GM21423 (cell line): ENCODE results near the gene PNPLA2.
A peak's percentile ranks its signal among the peaks of the same experiment; 100 is the strongest.

Experiments
- ATAC-seq: cut with Tn5 transposase; IDR thresholded peaks from one replicate; pipeline ENCODE4 v1.9.1; 2021; ENCODE audit warnings: mild to moderate bottlenecking, moderate library complexity; ENCODE audit not compliant: unreplicated experiment

The PNPLA2 gene

DNA sequence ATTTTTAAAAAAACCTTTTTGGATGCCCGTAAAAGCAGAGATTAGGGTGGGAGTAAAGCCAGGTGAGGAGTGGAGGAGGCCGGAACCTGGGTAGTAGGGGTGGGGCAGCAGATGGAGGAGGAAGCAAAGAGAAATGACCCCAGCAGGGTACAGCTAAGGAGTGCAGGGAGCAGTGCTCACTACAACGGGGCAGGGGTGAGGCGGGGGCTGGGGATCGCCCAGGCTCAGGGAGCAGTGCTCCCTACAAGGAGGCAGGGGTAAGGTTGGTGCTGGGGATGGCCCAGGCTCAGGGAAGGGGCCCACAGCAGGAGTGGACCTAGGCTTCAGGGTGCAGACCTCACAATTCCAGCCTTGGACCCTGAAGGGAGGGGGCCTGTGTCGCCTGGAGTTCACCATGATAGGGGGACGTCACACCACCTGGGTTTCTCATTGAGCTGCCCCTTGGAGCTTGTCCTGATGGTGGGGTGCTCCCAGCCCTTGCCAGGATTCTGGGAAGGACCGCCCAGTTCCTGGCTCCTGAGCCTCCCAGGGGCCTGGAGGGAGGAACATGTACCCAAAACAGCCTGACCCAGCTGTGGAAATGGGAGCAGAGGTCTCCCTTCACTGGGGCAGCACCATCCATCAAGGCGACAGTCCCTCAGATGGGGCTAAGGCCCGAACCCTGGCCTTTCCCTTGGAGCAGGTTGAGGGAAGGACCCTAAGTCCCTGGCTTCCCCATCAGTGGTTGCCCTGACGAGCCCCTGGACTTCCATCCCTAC lies 2.9 kb upstream of the PNPLA2 start:
- ATAC-seq, result no peak

DNA sequence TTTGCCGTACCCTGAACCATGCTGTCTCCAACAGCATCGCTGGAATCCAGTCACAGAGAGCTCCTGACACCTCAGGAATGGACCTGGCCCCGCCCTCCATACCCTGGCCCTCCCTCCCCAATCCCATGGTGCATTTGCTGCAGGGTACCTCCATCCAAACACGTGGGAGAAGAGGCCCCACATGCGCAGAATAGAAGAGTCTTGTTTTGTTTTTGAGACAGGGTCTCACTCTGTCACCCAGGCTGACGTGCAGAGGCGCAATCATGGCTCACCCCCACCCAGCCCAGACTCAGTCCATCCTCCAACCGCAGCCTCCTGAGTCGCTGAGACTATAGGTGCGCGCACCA lies 2.3 kb upstream of the PNPLA2 start:
- ATAC-seq, result no peak

DNA sequence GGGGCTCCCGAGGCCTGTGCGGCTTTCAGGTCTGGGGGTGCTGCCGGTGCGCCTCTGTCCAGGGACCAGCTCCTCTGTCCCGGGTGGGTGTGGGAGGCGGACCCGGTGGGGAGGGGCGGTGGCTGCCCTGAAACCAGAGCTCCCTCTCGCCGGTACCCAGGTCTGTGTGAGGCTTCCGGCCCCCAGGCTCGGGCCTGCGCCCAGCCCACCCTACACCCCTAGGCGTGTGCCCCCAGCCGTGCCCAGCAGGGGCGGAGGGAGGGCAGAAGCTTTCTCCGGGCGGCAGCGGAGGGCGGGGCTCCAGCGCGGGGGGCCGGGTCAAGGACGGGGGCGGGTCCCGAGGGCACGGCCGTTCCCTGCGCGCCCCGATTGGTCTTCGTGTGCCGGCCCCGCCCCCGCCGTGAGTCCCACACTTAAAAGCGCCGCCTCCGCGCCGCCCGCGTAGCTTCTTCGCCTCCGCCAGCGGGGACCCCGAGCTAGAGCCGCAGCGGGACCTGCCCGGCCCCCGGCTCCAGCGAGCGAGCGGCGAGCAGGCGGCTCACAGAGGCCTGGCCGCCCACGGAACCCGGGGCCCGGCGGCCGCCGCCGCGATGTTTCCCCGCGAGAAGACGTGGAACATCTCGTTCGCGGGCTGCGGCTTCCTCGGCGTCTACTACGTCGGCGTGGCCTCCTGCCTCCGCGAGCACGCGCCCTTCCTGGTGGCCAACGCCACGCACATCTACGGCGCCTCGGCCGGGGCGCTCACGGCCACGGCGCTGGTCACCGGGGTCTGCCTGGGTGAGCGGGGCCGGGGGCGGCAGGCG lies 616 bp downstream of the PNPLA2 start:
- ATAC-seq, result peak; percentile 68

DNA sequence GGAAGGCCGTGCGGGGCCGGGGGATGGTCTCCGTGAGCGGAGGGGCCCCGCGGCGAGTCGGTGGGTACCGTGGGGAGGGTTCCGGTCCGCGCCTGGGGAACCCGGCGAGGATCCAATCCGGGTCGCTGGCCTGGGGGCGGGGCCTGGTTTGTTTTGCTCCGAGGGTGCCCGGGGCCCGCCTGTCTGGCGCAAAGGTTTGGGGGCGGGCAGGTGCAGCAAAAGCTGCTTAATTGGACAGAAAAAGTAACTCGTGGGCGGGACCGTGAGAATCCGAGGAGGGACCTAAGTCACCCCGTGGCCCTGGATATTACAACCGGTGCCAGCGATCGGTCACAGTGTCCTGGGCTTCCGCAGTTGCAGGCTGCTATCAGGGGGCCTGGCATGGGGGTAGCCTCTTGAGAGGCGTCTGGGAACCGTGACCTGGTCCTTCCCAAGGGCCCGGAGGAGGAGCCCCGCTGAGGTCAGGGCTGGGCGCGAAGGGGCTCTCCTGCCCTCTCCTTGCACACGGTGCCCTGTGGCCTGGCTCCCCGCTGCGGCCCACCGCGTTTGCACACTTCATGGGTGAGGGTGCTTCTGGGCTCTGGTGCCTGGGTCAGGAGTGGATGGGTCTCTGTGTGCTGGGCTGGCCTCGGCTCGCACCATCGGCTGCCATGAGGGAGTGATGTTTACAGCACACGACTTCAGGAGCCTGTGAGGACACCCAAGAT lies 1.4 kb downstream of the PNPLA2 start:
- peak; percentile 51 for ATAC-seq

DNA sequence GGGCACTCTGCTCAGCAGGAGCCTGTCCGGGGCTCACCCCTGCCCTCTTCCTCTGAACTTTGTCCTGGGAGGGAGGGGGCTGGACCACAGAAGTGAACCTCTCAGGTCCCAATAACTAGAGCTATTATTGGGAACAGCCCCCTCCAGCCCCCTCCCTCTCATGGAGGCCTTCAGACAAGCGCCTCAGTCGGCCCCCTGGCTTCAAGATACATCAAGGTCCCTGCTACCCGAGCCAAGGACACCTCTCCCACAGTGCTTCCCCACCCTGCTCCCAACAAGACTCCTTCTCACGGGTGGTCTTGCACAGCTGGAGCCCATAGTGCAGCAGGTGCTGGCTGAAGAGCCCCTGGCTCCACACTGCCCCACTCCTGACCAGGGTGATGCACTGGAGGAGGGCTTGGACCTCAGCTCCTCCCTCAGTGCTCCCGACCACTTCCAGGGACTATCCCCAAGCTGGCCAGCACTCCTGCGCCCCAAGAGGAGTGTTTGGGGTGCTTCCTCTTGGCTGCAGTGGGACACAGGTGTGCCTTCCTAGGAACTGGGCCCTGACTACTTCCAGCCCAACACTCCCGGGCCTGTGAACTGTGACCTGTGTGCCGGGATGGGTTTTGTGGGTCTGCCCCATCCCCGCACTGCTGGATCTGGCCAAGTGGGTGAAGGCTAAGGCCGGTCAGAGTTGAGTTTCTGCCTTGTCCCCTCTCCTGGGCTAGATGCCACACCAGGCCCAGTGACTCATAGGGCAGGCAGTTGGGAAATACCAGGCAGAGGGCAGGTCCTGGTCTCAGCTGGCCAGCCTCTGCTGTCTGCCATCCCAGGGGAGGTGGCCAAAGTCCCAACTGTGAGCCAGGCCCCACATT lies 2.2 kb downstream of the PNPLA2 start:
- no peak for ATAC-seq

DNA sequence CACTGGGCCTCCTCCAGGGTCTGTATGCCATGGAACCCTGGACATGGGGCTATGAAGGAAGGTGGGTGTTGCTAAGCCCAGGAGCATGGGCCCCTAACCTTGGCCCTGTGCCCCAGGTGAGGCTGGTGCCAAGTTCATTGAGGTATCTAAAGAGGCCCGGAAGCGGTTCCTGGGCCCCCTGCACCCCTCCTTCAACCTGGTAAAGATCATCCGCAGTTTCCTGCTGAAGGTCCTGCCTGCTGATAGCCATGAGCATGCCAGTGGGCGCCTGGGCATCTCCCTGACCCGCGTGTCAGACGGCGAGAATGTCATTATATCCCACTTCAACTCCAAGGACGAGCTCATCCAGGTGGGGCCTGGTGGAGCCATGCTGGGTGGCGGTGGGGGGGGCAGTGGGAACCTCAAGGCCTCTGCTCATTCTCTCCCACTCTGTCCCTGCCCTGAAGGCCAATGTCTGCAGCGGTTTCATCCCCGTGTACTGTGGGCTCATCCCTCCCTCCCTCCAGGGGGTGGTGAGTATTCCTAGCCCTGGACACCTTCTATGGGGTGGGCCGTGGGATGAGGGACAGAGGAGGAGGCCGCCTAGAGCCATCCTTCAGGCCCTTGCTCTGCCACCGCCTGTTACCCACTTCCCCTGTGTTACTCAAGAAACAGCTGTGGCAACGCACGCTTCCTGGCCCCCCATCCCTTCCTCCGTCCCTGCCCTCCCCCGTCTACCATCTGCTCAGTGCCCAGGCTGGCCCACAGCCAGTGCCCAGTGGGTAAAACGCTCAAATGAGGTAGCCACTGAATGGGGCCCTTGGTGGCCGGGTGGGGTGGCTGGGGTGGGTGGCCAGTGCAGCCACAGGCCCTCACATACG lies 3.0 kb downstream of the PNPLA2 start:
- ATAC-seq, result no peak

DNA sequence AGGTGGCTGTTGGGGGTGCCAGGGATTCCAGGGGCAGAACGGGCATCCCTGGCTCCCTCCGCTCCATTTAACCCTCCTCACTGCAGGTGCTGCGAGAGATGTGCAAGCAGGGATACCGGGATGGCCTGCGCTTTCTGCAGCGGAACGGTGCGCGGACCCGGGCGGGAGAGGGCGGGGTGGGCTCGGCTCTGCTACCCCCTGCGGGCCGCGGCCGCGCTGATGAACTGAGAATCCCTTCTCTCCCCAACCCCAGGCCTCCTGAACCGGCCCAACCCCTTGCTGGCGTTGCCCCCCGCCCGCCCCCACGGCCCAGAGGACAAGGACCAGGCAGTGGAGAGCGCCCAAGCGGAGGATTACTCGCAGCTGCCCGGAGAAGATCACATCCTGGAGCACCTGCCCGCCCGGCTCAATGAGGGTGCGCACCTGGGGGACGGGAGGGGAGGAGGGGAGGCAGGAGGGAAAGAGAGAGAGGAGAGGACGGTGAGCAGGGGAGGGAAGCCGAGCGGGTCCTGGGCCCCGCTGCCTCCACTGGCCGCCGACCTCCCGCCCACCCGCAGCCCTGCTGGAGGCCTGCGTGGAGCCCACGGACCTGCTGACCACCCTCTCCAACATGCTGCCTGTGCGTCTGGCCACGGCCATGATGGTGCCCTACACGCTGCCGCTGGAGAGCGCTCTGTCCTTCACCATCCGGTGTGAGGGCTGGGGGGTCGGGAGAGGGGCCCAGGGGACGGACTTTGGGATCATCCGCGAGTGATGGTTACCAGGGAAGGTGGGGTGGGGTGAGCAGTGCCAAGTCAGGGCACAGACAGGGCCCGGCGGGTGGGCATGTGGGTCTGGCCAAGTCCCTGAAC lies 5.0 kb downstream of the PNPLA2 start:
- ATAC-seq, result no peak

DNA sequence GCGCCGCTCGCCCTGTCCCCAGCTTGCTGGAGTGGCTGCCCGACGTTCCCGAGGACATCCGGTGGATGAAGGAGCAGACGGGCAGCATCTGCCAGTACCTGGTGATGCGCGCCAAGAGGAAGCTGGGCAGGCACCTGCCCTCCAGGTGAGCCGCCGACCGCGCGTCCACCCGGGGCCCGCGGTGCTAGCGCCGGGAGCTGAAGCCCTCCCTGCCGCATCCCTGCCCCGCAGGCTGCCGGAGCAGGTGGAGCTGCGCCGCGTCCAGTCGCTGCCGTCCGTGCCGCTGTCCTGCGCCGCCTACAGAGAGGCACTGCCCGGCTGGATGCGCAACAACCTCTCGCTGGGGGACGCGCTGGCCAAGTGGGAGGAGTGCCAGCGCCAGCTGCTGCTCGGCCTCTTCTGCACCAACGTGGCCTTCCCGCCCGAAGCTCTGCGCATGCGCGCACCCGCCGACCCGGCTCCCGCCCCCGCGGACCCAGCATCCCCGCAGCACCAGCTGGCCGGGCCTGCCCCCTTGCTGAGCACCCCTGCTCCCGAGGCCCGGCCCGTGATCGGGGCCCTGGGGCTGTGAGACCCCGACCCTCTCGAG lies 5.7 kb downstream of the PNPLA2 start:
- ATAC-seq, result no peak

DNA sequence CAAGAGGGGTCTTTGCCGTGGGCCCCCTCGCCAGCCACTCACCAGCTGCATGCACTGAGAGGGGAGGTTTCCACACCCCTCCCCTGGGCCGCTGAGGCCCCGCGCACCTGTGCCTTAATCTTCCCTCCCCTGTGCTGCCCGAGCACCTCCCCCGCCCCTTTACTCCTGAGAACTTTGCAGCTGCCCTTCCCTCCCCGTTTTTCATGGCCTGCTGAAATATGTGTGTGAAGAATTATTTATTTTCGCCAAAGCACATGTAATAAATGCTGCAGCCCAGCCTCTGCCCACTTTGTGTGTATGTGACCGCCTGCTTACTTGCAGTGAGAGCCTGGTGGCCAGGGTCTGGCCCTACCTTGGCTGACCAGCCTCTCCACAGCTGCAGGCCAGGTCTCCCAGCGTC lies 6.2 kb downstream of the PNPLA2 start:
- ATAC-seq, result no peak

DNA sequence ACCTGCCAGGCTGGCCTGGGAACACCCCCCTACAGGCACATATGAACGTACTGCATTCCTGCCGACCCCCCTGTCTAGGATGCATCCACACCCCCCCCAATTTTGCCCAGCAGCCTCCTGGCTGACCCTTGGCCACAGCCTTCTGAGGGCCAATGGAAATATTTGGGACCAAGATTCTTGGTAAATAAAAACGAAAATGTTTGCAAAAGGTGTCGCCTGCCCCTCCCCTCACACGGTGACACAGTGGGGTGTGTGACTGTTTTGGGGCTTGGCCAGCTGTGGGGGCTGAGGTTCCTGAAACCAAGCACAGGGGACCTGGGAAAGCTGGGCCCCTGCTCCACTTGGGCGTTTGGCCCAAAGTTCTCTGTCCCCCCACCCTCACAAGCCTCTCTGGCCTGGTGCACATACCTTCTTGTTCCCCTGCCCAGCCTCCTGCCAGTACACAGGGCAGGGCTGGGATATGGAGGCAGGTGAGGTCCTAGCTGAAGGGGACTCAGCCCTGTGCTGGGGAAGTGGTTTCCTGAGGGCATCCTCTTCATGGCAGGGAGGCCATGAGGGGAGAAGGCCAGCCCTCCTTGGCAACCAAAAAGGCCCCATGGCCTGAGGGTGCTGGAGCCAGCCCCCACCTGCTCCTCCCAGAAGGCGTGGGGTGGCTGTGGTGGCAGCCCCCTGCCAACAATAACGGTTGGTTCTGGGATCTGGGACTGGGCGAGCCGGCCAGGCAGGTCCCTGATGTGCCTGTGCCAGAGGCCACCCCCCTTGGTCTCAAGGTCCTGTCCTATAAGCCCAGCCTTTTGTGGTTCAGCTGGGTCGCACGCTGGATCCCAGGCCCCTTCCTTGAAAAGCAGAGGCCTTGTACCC lies 6.9 kb downstream of the PNPLA2 start:
- ATAC-seq, result no peak

DNA sequence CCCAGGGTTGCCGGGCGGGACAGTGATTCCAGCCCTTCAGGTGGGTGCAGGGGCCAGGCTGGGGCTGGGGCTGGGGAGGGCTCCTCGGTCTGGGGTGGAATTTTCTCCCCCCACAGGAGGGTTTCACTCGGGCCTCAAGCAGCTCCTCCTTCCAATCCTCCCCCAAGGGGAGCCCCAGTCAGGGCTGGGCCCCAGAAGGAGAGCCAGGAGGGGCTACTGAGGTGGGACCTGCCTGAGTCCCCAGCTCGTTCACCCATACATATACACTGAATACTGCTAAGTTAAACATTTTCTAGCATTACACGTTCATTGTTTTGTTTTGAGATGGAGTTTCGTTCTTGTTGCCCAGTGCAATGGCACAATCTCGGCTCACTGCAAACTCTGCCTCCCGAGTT lies 7.5 kb downstream of the PNPLA2 start:
- ATAC-seq, result no peak

DNA sequence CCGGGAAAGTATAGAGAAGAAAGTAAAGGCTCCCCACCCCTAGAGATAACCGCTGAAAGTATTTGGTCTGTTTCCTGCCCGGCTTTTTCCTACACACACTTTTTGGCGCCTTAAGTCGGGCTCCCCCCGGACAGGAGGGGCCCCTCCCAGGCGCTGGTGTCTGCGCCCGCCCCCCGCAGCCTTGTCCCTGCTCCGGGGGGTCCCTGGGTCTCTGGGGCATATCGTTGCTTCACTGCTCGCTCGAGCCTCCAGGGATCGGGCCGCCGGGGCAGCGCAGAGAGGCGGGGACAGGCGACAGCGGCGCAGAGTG lies 8.1 kb downstream of the PNPLA2 start:
- ATAC-seq, result no peak

DNA sequence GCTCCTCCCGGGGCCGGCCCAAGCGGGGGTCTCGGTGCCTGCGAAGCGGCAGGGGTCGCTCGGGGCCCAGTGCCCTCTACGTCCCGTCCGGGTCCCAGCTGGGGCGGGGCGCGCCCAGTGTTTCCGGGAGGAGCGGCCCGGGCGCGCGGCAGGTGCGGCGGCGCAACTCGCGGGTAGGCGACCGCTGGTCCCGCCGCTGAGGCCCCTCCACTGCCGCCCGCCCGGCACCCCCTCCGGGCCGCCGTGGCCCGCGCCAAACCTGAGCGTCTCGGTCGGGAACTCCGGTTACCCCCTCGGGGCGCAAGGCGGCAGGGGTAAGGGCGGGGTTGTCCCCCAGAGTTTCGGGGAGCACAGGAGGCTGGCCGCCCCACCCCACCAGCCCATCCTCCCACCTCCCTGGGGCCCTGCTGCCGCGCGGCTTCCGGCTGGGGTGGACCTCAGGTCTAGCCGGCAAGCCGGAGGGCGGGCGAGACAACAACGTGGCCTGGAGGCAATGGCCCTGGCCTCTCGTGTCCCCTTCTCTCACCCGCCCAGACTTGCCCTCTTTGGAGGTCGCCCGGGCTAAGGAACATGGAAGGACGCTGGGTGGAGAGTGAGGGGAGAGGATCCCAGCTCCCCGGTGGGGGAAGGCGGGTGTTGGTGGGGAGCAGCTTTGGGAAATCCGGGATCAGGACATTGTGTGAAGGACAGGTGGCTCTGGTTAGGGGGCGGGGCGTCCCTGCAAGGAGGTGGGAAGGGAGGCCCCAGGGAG lies 8.6 kb downstream of the PNPLA2 start:
- no peak for ATAC-seq

DNA sequence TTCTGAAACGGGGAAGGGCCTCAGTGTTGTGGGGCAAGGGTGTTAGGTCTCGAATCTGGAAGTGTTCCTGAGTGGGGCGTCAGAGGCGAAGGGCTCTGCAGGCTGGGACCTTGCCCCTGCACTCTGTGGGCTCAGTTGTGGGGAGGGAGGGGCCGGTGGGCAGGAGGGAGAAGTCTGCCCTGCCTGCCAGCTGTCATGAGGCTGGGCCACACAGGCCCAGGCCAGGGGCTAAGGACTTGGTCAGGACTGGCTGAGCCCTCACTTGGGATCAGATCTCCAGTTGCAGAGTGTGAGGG lies 9.1 kb downstream of the PNPLA2 start, which contains the start of gene CRACR2B:
Gene CRACR2B, plus strand, starts transcription at position 23 of the 296 bp plus-strand sequence. CDS start 689 bp downstream, outside the sequence.
- no peak for ATAC-seq

DNA sequence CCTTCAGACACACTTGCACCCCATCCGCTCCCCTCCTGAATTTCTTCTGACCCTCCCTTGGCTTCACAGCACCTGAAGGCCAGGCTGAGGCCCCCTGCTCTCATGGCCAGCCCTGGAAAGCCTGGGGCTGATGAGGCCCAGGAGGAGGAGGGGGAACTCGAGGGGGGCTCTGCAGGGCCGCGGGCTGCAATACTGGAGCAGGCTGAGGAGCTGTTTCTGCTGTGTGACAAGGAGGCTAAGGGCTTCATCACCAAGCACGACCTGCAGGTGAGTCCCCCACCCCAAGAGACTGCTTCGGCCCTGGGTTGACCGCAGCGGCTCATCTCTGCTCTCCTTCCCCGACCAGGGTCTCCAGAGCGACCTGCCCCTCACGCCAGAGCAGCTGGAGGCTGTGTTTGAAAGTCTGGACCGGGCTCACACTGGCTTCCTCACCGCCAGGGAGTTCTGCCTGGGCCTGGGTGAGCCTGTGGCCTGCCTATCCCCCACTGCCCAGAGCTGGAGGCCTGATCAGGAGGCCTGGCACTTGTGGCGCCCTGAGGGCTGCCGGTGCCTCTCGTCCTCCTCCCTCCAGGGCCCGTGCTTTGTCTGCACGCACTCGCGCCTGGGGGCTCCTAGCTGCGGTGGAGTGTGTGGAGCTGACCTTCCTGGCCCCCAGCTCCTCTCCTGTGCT lies 9.9 kb downstream of the PNPLA2 start:
- no peak for ATAC-seq

DNA sequence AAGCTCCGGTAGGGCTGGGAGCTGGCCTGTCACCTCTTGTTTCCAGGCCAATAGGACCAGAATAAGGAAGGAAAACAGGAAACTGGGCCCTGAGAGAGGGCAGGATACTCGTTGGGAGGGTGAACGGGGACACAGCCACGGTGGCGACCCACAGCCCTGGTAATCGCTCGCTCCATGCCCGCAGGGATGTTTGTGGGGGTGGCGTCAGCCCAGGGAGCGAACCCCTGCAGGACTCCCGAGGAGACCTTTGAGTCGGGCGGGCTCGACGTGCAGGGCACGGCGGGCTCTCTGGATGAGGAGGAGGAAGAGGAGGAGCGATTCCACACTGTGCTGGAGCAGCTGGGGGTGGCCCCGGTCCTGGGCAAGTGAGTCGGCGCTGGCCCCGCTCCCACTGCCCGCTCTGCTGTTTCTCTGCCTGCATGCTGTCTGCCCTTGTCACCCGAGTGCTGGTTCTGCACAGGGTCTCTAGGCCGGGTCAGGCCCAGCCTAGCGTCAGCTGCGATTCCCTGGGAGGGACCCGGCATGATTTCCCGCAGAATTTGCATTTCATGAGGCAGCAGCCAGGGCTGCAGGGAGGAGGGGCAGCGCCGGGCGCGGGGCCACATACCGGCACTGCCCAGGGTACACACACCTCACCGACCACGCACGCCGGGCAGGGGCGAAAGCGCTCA lies 10.6 kb downstream of the PNPLA2 start:
- ATAC-seq, result no peak
